HFF-Myc (cell line): ENCODE measurements around the gene RTP3.

Experiments
- DNase-seq: peaks from one replicate; pipeline ENCODE4 v3.0.0-alpha.2; 2011; ENCODE audit warnings: low read depth; ENCODE audit errors: extremely low read depth
- H3K4me3 ChIP-seq: replicated peaks from 2 replicates; pipeline ENCODE4 v1.5.1; 2011; ENCODE audit warnings: low read depth, mild to moderate bottlenecking, control low read depth, low read length
- CTCF ChIP-seq: IDR thresholded peaks from 2 replicates; pipeline ENCODE4 v1.5.1; 2012; ENCODE audit warnings: mild to moderate bottlenecking, low read depth, low read length, control low read depth; ENCODE audit errors: missing control alignments

RTP3 gene

GRCh38 chr3:46523556-46523955, 25.8 kb downstream of the RTP3 start:
- DNase-seq = no peak
- H3K4me3 ChIP-seq = no peak overlapping the region
- TF ChIP-seq CTCF = no peak

GRCh38 chr3:46524008-46524407, 26.2 kb downstream of the RTP3 start:
- DNase-seq = no peak

GRCh38 chr3:46524832-46525231, 27.1 kb downstream of the RTP3 start:
- no peak for DNase-seq
- H3K4me3 ChIP-seq = no peak overlapping the region
- no peak for TF ChIP-seq CTCF

More at GRCh38 chr3:46524008-46524407, 26.2 kb downstream of the RTP3 start:
- no peak for TF ChIP-seq CTCF
- H3K4me3 ChIP-seq = no peak overlapping the region

- no peak for TF ChIP-seq CTCF
- H3K4me3 ChIP-seq = no peak overlapping the region
- DNase-seq = no peak
These were observed 29.5 kb downstream of the RTP3 start for GRCh38 chr3:46527239-46527638.

- no peak for TF ChIP-seq CTCF
- H3K4me3 ChIP-seq = no peak overlapping the region
- DNase-seq = no peak
These were observed 35.3 kb downstream of the RTP3 start for GRCh38 chr3:46533091-46533490.

GRCh38 chr3:46535746-46536145, 38.0 kb downstream of the RTP3 start:
- H3K4me3 ChIP-seq = no peak overlapping the region
- DNase-seq = no peak
- no peak for TF ChIP-seq CTCF

GRCh38 chr3:46536758-46537157, 39.0 kb downstream of the RTP3 start:
- no peak for DNase-seq
- no peak overlapping the region for H3K4me3 ChIP-seq
- no peak for TF ChIP-seq CTCF
